Right lobe of liver (tissue), 6 donors: ENCODE measurements around the gene PIEZO2. TPM values are rescaled to one million over a fixed set of nuclear protein-coding genes. Genes with fewer than 3 reads are reported as not detected.

Experiments
- ATAC-seq, 4 donors: fragments of 200-7000 bp; cut with Tn5 transposase; one replicate each; pipeline ENCODE4 v1.9.1; 2020; ENCODE audit warnings: mild to moderate bottlenecking in 4 of 4, moderate library complexity in 4 of 4
- DNase-seq, 3 donors: peaks; one replicate each; pipeline ENCODE4 v3.0.0-alpha.2; 2020
- H3K27ac ChIP-seq, 3 donors: fragments of 200-600 bp; one replicate each; pipeline ENCODE4 v1.8.0; 2022
- H3K27me3 ChIP-seq, 2 donors: fragments of 200-600 bp; one replicate each; pipeline ENCODE4 v1.8.0; 2022
- H3K36me3 ChIP-seq, 4 donors: fragments of 200-600 bp; sonication (generic) in 1 of 4; one replicate each; pipeline versions ENCODE4 v1.5.1 to v1.8.0; 2017 to 2022; ENCODE audit warnings: control low read depth in 1 of 4
- H3K4me1 ChIP-seq, 4 donors: fragments of 200-600 bp; sonication (generic) in 1 of 4; one replicate each; pipeline versions ENCODE4 v1.5.1 to v1.8.0; 2017 to 2022; ENCODE audit warnings: control low read depth in 1 of 4
- H3K4me3 ChIP-seq, 3 donors: fragments of 200-600 bp; one replicate each; pipeline ENCODE4 v1.8.0; 2022
- H3K9me3 ChIP-seq, 4 donors: fragments of 200-600 bp; sonication (generic) in 1 of 4; one replicate each; pipeline versions ENCODE4 v1.5.1 to v1.8.0; 2017 to 2022; ENCODE audit warnings: control low read depth in 1 of 4
- CTCF ChIP-seq, 4 donors: fragments of 200-600 bp in 3 of 4; fragments of 450-650 bp in 1 of 4; IDR thresholded peaks; one replicate each; pipeline versions ENCODE4 v1.5.1 to v1.8.0; 2016 to 2022; ENCODE audit warnings: antibody characterized with exemption in 4 of 4, mild to moderate bottlenecking in 2 of 4
- POLR2A ChIP-seq: fragments of 450-650 bp; IDR thresholded peaks from one replicate; pipeline ENCODE4 v1.6.1; 2017; ENCODE audit warnings: antibody characterized with exemption, mild to moderate bottlenecking
- WGBS: methylation state at CpG from one replicate; pipeline ENCODE4 v1.1.6; 2018; ENCODE audit warnings: low coverage, low lambda C conversion rate; ENCODE audit not compliant: insufficient coverage; ENCODE audit errors: missing lambda C conversion rate; 5-methylcytosine and 5-hydroxymethylcytosine counted together
- intact Hi-C, 2 donors: fragments of 100-400 bp; cut with DNase I; formaldehyde crosslinking; loops; one replicate each; pipeline versions ENCODE4 v1.11.2 to v1.14.1; 2022
- total RNA-seq, 6 experiments: library from RNA; depleted of rRNA in 2 of 6; stranded (reverse); fragments of >200 nt in 2 of 6; fragmentation: NEBNext Ultra II Directional in 3 of 6; extraction: Animal tissue kit (Norgen Biotek cat#: 25700) in 3 of 6; gene quantifications; one replicate each; pipeline versions ENCODE4 v1.1.0 to v1.2.4, GENCODE V29; 2016 to 2023
- donor health status: DM: no; HTN: yes; CAD: no.
- donor health status: DM: no; HTN: no; CAD: no.
- donor health status: DM: no; HTN: no; CAD: no.
- donor health status: DM: no; HTN: yes; CAD: no.
- donor health status: DM: no; HTN: yes; CAD: no.

The PIEZO2 gene
- total RNA-seq, 6 experiments from 2014 or later, result 6.6 to 16.9 (median 10.1) TPM

- WGBS, result 82% methylated on average over 2 of the region's 3 CpGs
- Histone ChIP-seq H3K9me3 (no peaks in the 10 kb centered on the region), H3K27me3 (no peaks in the 10 kb centered on the region), H3K4me1 (no peaks in the 10 kb centered on the region), H3K36me3 (no peaks in the 10 kb centered on the region), H3K4me3 (no peak overlapping the region), H3K27ac (no peak overlapping the region)
- no peak for ATAC-seq
- intact Hi-C loops, result loop anchor here in 1 of 2 donors (10.0 kb wide), 1 partner anchor 61 kb away; no protein-coding TSS in a partner anchor
- no peak for TF ChIP-seq POLR2A
- TF ChIP-seq CTCF (IDR thresholded peaks at IDR 0.05), result no peak
- DNase-seq, result no peak
Measured at GRCh38 chr18:10745971-10746370, 403.4 kb downstream of the PIEZO2 start.

DNA sequence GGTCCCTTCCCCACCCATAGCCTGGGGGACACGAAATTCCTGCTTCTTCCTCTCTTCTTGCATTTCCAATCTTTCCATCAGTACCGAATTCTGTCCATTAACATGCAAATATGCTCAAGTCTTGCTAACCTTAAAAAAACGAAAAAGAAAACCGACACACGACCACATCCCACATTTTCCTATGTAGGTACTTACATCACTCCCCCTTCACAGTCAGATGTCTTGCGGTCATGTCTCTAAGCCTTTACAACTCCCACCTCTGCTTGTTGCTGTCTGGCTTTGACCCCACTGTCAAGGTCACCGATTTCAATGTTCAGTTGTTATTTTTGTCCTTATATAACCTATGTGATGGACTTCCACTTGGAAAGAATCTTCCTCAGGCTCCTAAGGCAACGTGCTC lies 404.1 kb downstream of the PIEZO2 start:
- no peak overlapping the region for H3K27ac ChIP-seq
- no peaks in the 10 kb centered on the region for H3K36me3 ChIP-seq
- ATAC-seq, result no peak
- intact Hi-C loops, result loop anchor here in 1 of 2 donors (10.0 kb wide), 1 partner anchor 60 kb away; no protein-coding TSS in a partner anchor
- 91% methylated on average over 8 of the region's 8 CpGs for WGBS
- no peak for DNase-seq
- H3K27me3 ChIP-seq, result no peaks in the 10 kb centered on the region
- no peaks in the 10 kb centered on the region for H3K9me3 ChIP-seq
- TF ChIP-seq POLR2A (no peak), CTCF (IDR thresholded peaks at IDR 0.05) (no peak)
- H3K4me1 ChIP-seq, result no peaks in the 10 kb centered on the region
- H3K4me3 ChIP-seq, result no peak overlapping the region

- WGBS, result 75% methylated on average over 5 of the region's 5 CpGs
- DNase-seq (no peak), ATAC-seq (no peak)
- no peak overlapping the region for H3K27ac ChIP-seq
- no peaks in the 10 kb centered on the region for H3K4me1 ChIP-seq
- no peaks in the 10 kb centered on the region for H3K36me3 ChIP-seq
- H3K4me3 ChIP-seq, result no peak overlapping the region
- H3K9me3 ChIP-seq, result no peaks in the 10 kb centered on the region
- no peaks in the 10 kb centered on the region for H3K27me3 ChIP-seq
- TF ChIP-seq POLR2A (no peak), CTCF (IDR thresholded peaks at IDR 0.05) (no peak)
- intact Hi-C loops, result loop anchor here in 1 of 2 donors (10.0 kb wide), 1 partner anchor 59 kb away; no protein-coding TSS in a partner anchor
Measured at GRCh38 chr18:10743766-10744165, 405.6 kb downstream of the PIEZO2 start.

DNA sequence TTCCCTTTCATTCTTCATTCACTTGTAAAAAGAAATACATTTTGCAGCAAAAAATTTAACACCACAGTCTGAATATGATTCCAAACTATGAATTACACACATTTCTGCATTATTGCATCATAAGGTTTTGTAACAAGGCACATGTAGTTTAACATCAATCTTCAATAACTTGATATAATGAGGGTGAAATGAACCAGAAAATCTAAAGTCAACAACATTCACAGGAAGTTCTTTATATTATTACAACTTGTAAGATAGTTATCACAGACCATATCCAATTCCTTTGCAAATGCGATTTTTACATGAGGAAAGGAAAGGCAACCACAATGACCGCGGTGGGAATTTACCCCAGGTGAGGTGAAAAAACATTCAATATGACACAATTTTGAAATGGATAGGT lies 410.2 kb downstream of the PIEZO2 start:
- DNase-seq, result no peak
- Histone ChIP-seq H3K27me3 (no peaks in the 10 kb centered on the region), H3K4me3 (no peak overlapping the region), H3K36me3 (no peaks in the 10 kb centered on the region), H3K27ac (no peak overlapping the region), H3K9me3 (no peaks in the 10 kb centered on the region), H3K4me1 (no peaks in the 10 kb centered on the region)
- no peak for TF ChIP-seq CTCF (IDR thresholded peaks at IDR 0.05)
- no peak for TF ChIP-seq POLR2A
- intact Hi-C loops, result no loop called here
- ATAC-seq, result no peak
- 88% methylated on average over 3 of the region's 3 CpGs for WGBS

GRCh38 chr18:10736984-10737383 lies 412.4 kb downstream of the PIEZO2 start:
- DNase-seq (no peak), ATAC-seq (no peak)
- intact Hi-C loops, result no loop called here
- TF ChIP-seq CTCF (IDR thresholded peaks at IDR 0.05) (no peak), POLR2A (no peak)
- Histone ChIP-seq H3K36me3 (no peaks in the 10 kb centered on the region), H3K27ac (no peak overlapping the region), H3K4me1 (no peaks in the 10 kb centered on the region), H3K27me3 (no peaks in the 10 kb centered on the region), H3K9me3 (no peaks in the 10 kb centered on the region), H3K4me3 (no peak overlapping the region)
- 46% methylated on average over 3 of the region's 3 CpGs for WGBS
